MCF 10A (cell line): ENCODE results near the gene GET3. TPM values are rescaled to one million over a fixed set of nuclear protein-coding genes. Genes with fewer than 3 reads are reported as not detected.

ENCODE experiments used
- BruUV-seq: library from RNA; stranded (reverse); fragments of 400-500 nt; replicated peaks from 2 replicates; lab custom pipeline; 2021; lab: Mats Ljungman, UMichigan
- CTCF ChIA-PET: fragments of 300-600 bp; sonication (Branson Sonifier 250); formaldehyde crosslinking; extraction: SDS; loops from one replicate; lab custom pipeline; 2021; ENCODE audit warnings: antibody characterized with exemption, inconsistent platforms; lab: Yijun Ruan, JAX
- POLR2A ChIA-PET: fragments of 300-600, 350-650 bp; sonication (Branson Sonifier 250); formaldehyde crosslinking; extraction: SDS; loops from one replicate; lab custom pipeline; 2020; ENCODE audit warnings: antibody characterized with exemption, inconsistent platforms; lab: Yijun Ruan, JAX
- DNase-seq: peaks from one replicate; pipeline ENCODE4 v3.0.0-alpha.2; 2018; ENCODE audit not compliant: unreplicated experiment
- H3K27ac Mint-ChIP-seq: one replicate; pipeline ENCODE4 v1.8.0; 2022; ENCODE audit warnings: mild to moderate bottlenecking, low read depth, mixed read lengths; ENCODE audit not compliant: unreplicated experiment
- H3K27me3 Mint-ChIP-seq: one replicate; pipeline ENCODE4 v1.8.0; 2022; ENCODE audit warnings: mixed read lengths; ENCODE audit not compliant: insufficient read depth, unreplicated experiment
- H3K36me3 Mint-ChIP-seq: one replicate; pipeline ENCODE4 v1.8.0; 2022; ENCODE audit warnings: mild to moderate bottlenecking, moderate library complexity, mixed read lengths; ENCODE audit not compliant: insufficient read depth, unreplicated experiment
- H3K4me1 Mint-ChIP-seq: one replicate; pipeline ENCODE4 v1.8.0; 2022; ENCODE audit warnings: mixed read lengths; ENCODE audit not compliant: insufficient read depth, unreplicated experiment
- H3K4me3 Mint-ChIP-seq: one replicate; pipeline ENCODE4 v1.8.0; 2022; ENCODE audit warnings: mild to moderate bottlenecking, moderate library complexity, mixed read lengths; ENCODE audit not compliant: unreplicated experiment
- H3K9me3 Mint-ChIP-seq: one replicate; pipeline ENCODE4 v1.8.0; 2022; ENCODE audit warnings: mixed read lengths; ENCODE audit not compliant: unreplicated experiment
- CTCF ChIP-seq: fragments of 200-600 bp; IDR thresholded peaks from one replicate; pipeline ENCODE4 v1.8.0; 2022; ENCODE audit warnings: antibody characterized with exemption, mild to moderate bottlenecking; ENCODE audit not compliant: unreplicated experiment
- intact Hi-C: fragments of 100-400 bp; cut with micrococcal nuclease; formaldehyde crosslinking; loops from 2 replicates; pipeline ENCODE4 v1.14.1; 2022
- total RNA-seq: library from RNA; stranded (reverse); gene quantifications from 2 replicates; pipeline ENCODE4 v1.2.3, GENCODE V29; 2022

Gene GET3
- total RNA-seq, 1 experiment from 2014 or later: 62.9 TPM

- ChIA-PET POLR2A (interaction anchor here (0.6 to 1.4 kb wide), 2 partner anchors 11 to 30 kb away, joined by 3 read pairs; partner anchors contain the start of gene DHPS), CTCF (interaction anchor here (0.7 kb wide), 1 partner anchor 179 kb away, joined by 3 read pairs; no protein-coding TSS in a partner anchor)
- no TSS peak for BruUV-seq
- peaks cover 33% of the 10 kb centered on the region for H3K36me3 Mint-ChIP-seq
- TF ChIP-seq CTCF: no peak
- peaks cover under 1% of the 10 kb centered on the region for H3K4me1 Mint-ChIP-seq
- no peak for DNase-seq
- intact Hi-C loops: no loop called here
- H3K27me3 Mint-ChIP-seq: no peaks in the 10 kb centered on the region
- no peak overlapping the region for H3K27ac Mint-ChIP-seq
- H3K4me3 Mint-ChIP-seq: no peak overlapping the region
- no peaks in the 10 kb centered on the region for H3K9me3 Mint-ChIP-seq
Observed at GRCh38 chr19:12692960-12693359, 44.3 kb upstream of the GET3 start.

GRCh38 chr19:12694641-12695040, 42.7 kb upstream of the GET3 start:
- H3K4me3 Mint-ChIP-seq: no peak overlapping the region
- intact Hi-C loops: no loop called here
- peaks cover 5% of the 10 kb centered on the region for H3K4me1 Mint-ChIP-seq
- H3K27me3 Mint-ChIP-seq: no peaks in the 10 kb centered on the region
- POLR2A ChIA-PET: interaction anchor here (0.7 to 1.8 kb wide), 3 partner anchors 14 to 28 kb away, joined by 3 to 5 read pairs (median 3); no protein-coding TSS in a partner anchor
- H3K27ac Mint-ChIP-seq: no peak overlapping the region
- BruUV-seq: no TSS peak
- H3K36me3 Mint-ChIP-seq: peaks cover 47% of the 10 kb centered on the region
- no peak for TF ChIP-seq CTCF
- DNase-seq: no peak
- H3K9me3 Mint-ChIP-seq: no peaks in the 10 kb centered on the region
- CTCF ChIA-PET: interaction anchor here (1.4 kb wide), 1 partner anchor 9 kb away, joined by 4 read pairs; no protein-coding TSS in a partner anchor

- Mint-ChIP-seq H3K4me3 (peak overlapping the region; percentile 83), H3K36me3 (peaks cover 49% of the 10 kb centered on the region), H3K27ac (no peak overlapping the region), H3K4me1 (peaks cover 5% of the 10 kb centered on the region), H3K9me3 (no peaks in the 10 kb centered on the region), H3K27me3 (no peaks in the 10 kb centered on the region)
- no peak for TF ChIP-seq CTCF
- intact Hi-C loops: no loop called here
- CTCF ChIA-PET: interaction anchor here (1.1 to 1.4 kb wide), 2 partner anchors 10 to 19 kb away, joined by 4 to 5 read pairs; no protein-coding TSS in a partner anchor
- DNase-seq: no peak
- POLR2A ChIA-PET: interaction anchor here (0.9 to 2.7 kb wide), 6 partner anchors 14 to 42 kb away, joined by 3 to 19 read pairs (median 6); partner anchors contain the start of genes DHPS and GET3
- no TSS peak for BruUV-seq
Observed at GRCh38 chr19:12695096-12695495, 42.2 kb upstream of the GET3 start.

GRCh38 chr19:12695514-12695913, 41.8 kb upstream of the GET3 start:
- CTCF ChIA-PET: interaction anchor here (1.1 to 1.4 kb wide), 2 partner anchors 10 to 19 kb away, joined by 4 to 5 read pairs; no protein-coding TSS in a partner anchor
- peak overlapping the region; percentile 83 for H3K4me3 Mint-ChIP-seq
- no peak overlapping the region for H3K27ac Mint-ChIP-seq
- no peaks in the 10 kb centered on the region for H3K9me3 Mint-ChIP-seq
- TF ChIP-seq CTCF: no peak
- no peaks in the 10 kb centered on the region for H3K27me3 Mint-ChIP-seq
- H3K36me3 Mint-ChIP-seq: peaks cover 54% of the 10 kb centered on the region
- no TSS peak for BruUV-seq
- DNase-seq: no peak
- POLR2A ChIA-PET: interaction anchor here (0.9 to 2.7 kb wide), 6 partner anchors 14 to 42 kb away, joined by 3 to 19 read pairs (median 6); partner anchors contain the start of genes DHPS and GET3
- H3K4me1 Mint-ChIP-seq: peaks cover 5% of the 10 kb centered on the region
- intact Hi-C loops: no loop called here
